ENCODE results near the gene RABGAP1L. TPM values are rescaled to one million over a fixed set of nuclear protein-coding genes. Genes with fewer than 3 reads are reported as not detected.
"Not testable (repeated sequence)": the region's sequence is repeated elsewhere in the genome, so short reads cannot be mapped to it uniquely, and the experiment has no call there.

The RABGAP1L gene
- total RNA-seq, 2 experiments from 2014 or later = 98.1 to 158 TPM

GRCh38 chr1:174407665-174408064 is 248.3 kb downstream of the RABGAP1L start:
- Histone ChIP-seq H3K36me3 (ENCODE audit: insufficient read depth, low read length) (no peaks in the 10 kb centered on the region; the same call in 1 of the 2 replicates), H3K4me1 (ENCODE audit: insufficient read depth, low read length, poor library complexity, severe bottlenecking) (no peaks in the 10 kb centered on the region), H3K4me3 (ENCODE audit: low read depth, low read length, poor library complexity, severe bottlenecking) (no peak overlapping the region), H3K4me2 (ENCODE audit: low read length) (no peak overlapping the region), H3K9me2 (ENCODE audit: insufficient read depth, low read length) (no peaks in the 10 kb centered on the region), H3K27ac (ENCODE audit: low read depth, low read length, poor library complexity, severe bottlenecking) (no peak overlapping the region), H3K79me2 (ENCODE audit: insufficient read depth, low read depth, low read length) (no peaks in the 10 kb centered on the region), H2AFZ (ENCODE audit: low read length) (no peak overlapping the region), H4K20me1 (ENCODE audit: insufficient read depth, low read length) (no peaks in the 10 kb centered on the region), H3K9me3 (ENCODE audit: low read length) (no peaks in the 10 kb centered on the region)
- ChIA-PET CTCF (ENCODE audit: unreplicated experiment) (no interaction called here), POLR2A (interaction anchor here (0.7 to 0.8 kb wide), 2 partner anchors 8 to 66 kb away, joined by 3 read pairs; no protein-coding TSS in a partner anchor)
- no TSS peak for BruUV-seq (replicated peaks)
- no peak for DNase-seq (ENCODE audit: low spot score)
- TF ChIP-seq EZH2phosphoT487 (IDR thresholded peaks at IDR 0.05; ENCODE audit: borderline replicate concordance, low read depth, low read length) (no peak), CTCF (conservative IDR thresholded peaks at IDR 0.05; ENCODE audit: low read length) (no peak)
- intact Hi-C loops (cut with micrococcal nuclease; ENCODE audit: unreplicated experiment) = no loop called here

- no peaks in the 10 kb centered on the region; the same call in 1 of the 2 replicates for H3K36me3 ChIP-seq (ENCODE audit: insufficient read depth, low read length)
- H3K4me2 ChIP-seq (ENCODE audit: low read length) = no peak overlapping the region
- no peaks in the 10 kb centered on the region for H4K20me1 ChIP-seq (ENCODE audit: insufficient read depth, low read length)
- BruUV-seq (replicated peaks) = no TSS peak
- no peaks in the 10 kb centered on the region for H3K9me3 ChIP-seq (ENCODE audit: low read length)
- no peaks in the 10 kb centered on the region for H3K9me2 ChIP-seq (ENCODE audit: insufficient read depth, low read length)
- no peak for TF ChIP-seq EZH2phosphoT487 (IDR thresholded peaks at IDR 0.05; ENCODE audit: borderline replicate concordance, low read depth, low read length)
- TF ChIP-seq CTCF (conservative IDR thresholded peaks at IDR 0.05; ENCODE audit: low read length) = no peak
- no peak overlapping the region for H3K27ac ChIP-seq (ENCODE audit: low read depth, low read length, poor library complexity, severe bottlenecking)
- no peak overlapping the region for H2AFZ ChIP-seq (ENCODE audit: low read length)
- ChIA-PET CTCF (ENCODE audit: unreplicated experiment) (no interaction called here), POLR2A (no interaction called here)
- DNase-seq (ENCODE audit: low spot score) = no peak
- H3K4me3 ChIP-seq (ENCODE audit: low read depth, low read length, poor library complexity, severe bottlenecking) = no peak overlapping the region
- no peaks in the 10 kb centered on the region for H3K79me2 ChIP-seq (ENCODE audit: insufficient read depth, low read depth, low read length)
- no peaks in the 10 kb centered on the region for H3K4me1 ChIP-seq (ENCODE audit: insufficient read depth, low read length, poor library complexity, severe bottlenecking)
- intact Hi-C loops (cut with micrococcal nuclease; ENCODE audit: unreplicated experiment) = no loop called here
Measured at GRCh38 chr1:174408146-174408545, 248.8 kb downstream of the RABGAP1L start.

- BruUV-seq (replicated peaks); H3K79me2 ChIP-seq (ENCODE audit: insufficient read depth, low read depth, low read length); H3K36me3 ChIP-seq (ENCODE audit: insufficient read depth, low read length); H2AFZ ChIP-seq (ENCODE audit: low read length); H3K9me2 ChIP-seq (ENCODE audit: insufficient read depth, low read length); H3K4me3 ChIP-seq (ENCODE audit: low read depth, low read length, poor library complexity, severe bottlenecking); H4K20me1 ChIP-seq (ENCODE audit: insufficient read depth, low read length); H3K4me2 ChIP-seq (ENCODE audit: low read length); H3K9me3 ChIP-seq (ENCODE audit: low read length); POLR2A ChIA-PET; CTCF ChIA-PET (ENCODE audit: unreplicated experiment); intact Hi-C loops (cut with micrococcal nuclease; ENCODE audit: unreplicated experiment); DNase-seq (ENCODE audit: low spot score); H3K27ac ChIP-seq (ENCODE audit: low read depth, low read length, poor library complexity, severe bottlenecking); H3K4me1 ChIP-seq (ENCODE audit: insufficient read depth, low read length, poor library complexity, severe bottlenecking): not testable (repeated sequence)
Measured at GRCh38 chr1:174409801-174410200, 250.5 kb downstream of the RABGAP1L start.

Data from OCI-LY7 (cell line).